GM10266 (cell line): Measurements from ENCODE around the gene HAND1.

Experiments used
- DNase-seq: peaks from one replicate; pipeline ENCODE4 v3.0.0; 2012; ENCODE audit errors: extremely low spot score
- CTCF ChIP-seq: IDR thresholded peaks from 2 replicates; pipeline ENCODE4 v1.5.1; 2012; ENCODE audit warnings: mild to moderate bottlenecking, low read depth; ENCODE audit not compliant: control insufficient read depth, insufficient read depth; ENCODE audit errors: missing control alignments

HAND1 gene

GRCh38 chr5:154483654-154484392 is 5.8 kb upstream of the HAND1 start:
- TF ChIP-seq CTCF, result no peak
- no peak for DNase-seq

GRCh38 chr5:154482528-154483449 is 4.8 kb upstream of the HAND1 start:
- DNase-seq, result no peak
- TF ChIP-seq CTCF, result no peak

GRCh38 chr5:154481584-154482381 is 3.8 kb upstream of the HAND1 start:
- no peak for TF ChIP-seq CTCF
- no peak for DNase-seq

GRCh38 chr5:154480847-154481246 is 2.8 kb upstream of the HAND1 start:
- TF ChIP-seq CTCF, result no peak
- no peak for DNase-seq

GRCh38 chr5:154479944-154480750 is 2.1 kb upstream of the HAND1 start:
- DNase-seq, result peak; percentile 58
- TF ChIP-seq CTCF, result no peak

GRCh38 chr5:154479160-154479943 is 1.3 kb upstream of the HAND1 start:
- DNase-seq, result peak; percentile 44
- TF ChIP-seq CTCF, result no peak
